Raji (cell line): ENCODE data around the gene ABCA8.

Source experiments
- POLR2A ChIP-seq: IDR thresholded peaks from 2 replicates; pipeline ENCODE4 v1.6.1; 2011; ENCODE audit warnings: low read depth, low read length, control low read depth; ENCODE audit not compliant: insufficient read depth

The ABCA8 gene

DNA sequence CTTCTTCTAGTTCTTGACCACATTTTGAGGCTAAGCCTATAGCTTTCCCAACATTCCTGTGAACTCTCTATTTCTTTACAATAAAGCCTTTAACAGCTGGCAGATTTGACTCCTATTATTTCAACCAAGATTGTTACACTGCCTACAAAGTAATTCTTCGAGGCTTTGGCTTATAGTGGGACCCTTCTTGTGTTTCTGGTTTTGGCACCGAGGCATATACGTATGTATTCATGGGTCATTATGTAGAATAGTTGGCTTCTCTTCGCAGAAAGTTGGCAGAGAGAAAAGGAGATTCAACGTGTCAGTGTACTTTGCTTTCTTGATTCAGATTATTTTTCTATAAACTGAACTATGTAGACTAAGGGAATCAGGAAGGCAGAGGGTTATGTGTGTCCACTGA lies 102.2 kb downstream of the ABCA8 start:
- no peak for TF ChIP-seq POLR2A

GRCh38 chr17:68851890-68852289 lies 103.3 kb downstream of the ABCA8 start:
- TF ChIP-seq POLR2A = no peak

- TF ChIP-seq POLR2A = no peak
Measured at GRCh38 chr17:68850749-68851510, 104.3 kb downstream of the ABCA8 start.

GRCh38 chr17:68849673-68850610 lies 105.2 kb downstream of the ABCA8 start:
- no peak for TF ChIP-seq POLR2A

DNA sequence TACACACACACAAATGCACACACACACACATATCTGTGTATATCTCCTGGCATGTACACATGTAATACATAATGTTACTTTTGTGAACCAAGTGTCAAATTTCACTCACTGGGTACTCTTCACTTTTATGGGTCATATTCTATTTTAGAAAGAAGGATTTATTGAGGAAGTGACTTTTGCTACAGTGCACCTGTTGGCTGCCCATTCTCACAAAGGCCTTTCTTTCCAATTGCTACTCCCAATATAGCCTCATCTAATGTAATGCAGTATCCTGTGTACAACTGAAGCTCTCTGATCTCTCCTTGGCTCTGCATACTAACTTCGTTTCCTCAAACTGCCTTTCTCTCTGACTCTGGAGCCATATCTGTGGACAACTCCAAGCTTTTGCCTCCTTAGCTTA lies 107.5 kb downstream of the ABCA8 start:
- no peak for TF ChIP-seq POLR2A

DNA sequence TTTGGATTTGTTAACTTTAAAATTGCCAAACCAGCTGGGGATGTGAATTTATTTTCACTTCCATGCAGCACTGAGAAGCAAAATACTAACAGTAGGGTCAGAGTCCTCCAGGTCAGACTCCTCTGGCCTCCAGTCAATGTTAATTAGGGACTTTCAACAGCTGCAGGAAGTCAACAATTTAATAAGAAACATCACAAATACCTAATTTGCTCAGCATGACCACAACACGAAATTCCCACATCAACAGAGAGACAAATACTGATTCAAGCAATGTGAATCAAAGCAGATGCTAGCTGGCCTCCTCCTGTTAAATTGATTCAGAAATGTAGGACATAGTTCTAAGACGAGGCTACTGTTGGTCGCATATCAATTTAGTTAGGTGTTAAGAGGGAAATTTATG lies 111.7 kb downstream of the ABCA8 start:
- no peak for TF ChIP-seq POLR2A

DNA sequence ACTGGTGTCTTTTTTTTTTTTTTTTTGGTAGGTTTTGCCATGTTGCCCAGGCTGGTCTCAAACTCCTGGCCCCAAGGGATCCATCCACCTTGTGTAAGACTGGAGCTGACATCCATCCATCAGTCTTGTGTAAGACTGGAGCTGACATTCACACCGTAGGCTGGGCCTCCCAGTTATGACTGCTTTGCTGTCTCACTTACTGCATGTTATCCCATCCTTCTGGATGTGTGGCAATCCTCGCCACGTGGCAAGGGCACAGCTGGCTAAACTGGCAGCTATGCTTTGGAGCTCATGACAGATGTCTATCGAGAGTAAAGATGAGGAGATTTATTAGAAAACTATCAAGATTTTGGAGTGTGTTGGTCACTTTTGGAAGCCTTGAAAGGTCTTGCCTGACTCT lies 115.1 kb downstream of the ABCA8 start:
- TF ChIP-seq POLR2A = no peak

DNA sequence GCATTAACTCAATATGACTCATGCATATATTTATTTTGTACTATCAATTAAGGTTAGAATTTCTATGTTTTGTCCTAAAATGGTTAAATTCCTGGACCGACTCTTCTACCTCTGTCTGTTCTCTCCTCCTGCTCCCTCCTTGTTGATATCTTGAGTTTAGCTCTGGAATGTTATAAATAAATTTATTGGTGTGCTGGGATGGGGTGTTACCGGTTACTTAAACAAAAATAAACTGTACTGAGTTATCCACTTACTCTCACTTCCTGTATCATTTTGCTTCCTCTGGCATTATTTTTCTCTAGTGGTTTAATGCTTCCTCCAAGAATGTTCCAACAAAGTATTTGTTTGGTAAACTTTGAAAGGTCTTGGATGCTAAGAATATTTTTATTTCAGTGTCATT lies 120.1 kb downstream of the ABCA8 start:
- TF ChIP-seq POLR2A = no peak

DNA sequence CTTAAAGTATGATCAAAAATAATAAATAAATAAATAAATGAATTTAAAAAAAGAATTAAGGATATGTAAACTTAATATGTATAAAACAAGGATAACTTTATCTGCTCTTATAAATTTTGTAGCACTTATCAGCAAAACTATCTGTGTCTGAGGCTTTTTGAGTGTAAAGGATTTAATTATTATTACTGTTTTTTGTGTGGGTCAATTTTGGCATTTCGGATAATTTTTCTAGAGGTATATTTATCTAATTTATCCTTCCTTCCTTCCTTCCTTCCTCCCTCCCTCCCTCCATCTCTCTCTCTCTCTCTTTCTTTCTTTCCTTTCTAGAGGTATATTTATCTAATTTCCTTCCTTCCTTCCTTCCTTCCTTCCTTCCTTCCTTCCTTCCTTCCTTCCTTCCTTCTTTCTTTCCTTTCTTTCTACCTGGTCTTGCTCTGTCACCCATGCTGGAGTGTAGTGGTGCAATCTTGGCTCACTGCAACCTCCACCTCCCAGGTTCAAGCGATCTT lies 120.8 kb downstream of the ABCA8 start:
- no peak for TF ChIP-seq POLR2A

GRCh38 chr17:68832109-68832802 lies 122.9 kb downstream of the ABCA8 start:
- no peak for TF ChIP-seq POLR2A

DNA sequence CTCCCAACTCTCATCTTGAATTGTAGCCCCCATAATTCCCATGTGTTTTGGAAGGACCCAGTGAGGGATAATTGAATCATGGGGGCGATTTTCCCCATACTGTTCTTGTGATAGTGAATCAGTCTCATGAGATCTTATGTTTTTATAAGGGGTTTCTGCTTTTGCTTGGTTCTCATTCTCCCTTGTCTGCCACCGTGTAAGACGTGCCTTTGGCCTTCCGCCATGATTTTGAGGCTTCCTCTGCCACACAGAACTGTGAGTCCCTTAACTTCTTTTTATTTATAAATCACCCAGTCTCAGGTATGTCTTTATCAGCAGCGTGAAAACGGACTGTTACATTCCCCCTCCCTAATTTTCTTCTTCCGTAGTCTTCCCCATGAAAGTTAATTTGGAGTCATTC lies 124.0 kb downstream of the ABCA8 start:
- no peak for TF ChIP-seq POLR2A

DNA sequence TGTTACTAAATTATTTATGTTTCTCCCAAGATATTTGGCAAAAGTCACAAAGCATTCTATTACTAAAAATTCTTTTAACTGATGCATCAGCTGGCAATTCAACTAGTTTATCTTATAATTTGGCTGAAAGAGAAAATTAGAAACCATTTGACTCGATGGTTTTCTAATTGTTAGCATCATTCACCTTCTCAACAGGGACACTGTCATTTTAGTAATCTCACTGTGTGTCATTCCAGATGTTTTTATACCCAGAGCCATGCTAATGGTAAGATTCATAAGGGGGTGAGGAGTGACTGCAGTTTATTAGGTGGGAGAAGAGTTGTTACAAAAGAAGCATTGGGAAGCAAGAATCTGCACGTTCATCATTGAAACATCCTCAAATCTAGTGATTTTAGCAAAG lies 124.9 kb downstream of the ABCA8 start:
- no peak for TF ChIP-seq POLR2A

- no peak for TF ChIP-seq POLR2A
Measured at GRCh38 chr17:68829211-68829610, 126.0 kb downstream of the ABCA8 start.

DNA sequence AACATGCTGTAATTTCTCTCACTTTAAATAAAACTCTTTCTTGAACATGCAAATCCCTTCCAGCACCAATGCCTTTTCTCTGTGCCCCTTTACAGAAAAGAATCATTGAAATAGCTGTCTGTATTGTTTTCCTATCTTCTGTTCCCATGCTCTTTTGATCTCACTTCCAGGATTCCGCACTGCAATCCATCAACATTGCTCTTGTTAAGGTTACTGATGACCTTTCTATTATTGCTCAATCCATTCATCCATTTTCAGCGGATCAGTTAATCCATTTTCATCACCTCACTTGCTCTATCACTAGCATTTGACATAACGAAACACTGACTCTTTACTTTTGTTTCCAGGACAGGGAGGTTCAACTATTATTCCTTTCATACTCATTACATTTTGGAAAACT lies 130.5 kb downstream of the ABCA8 start:
- no peak for TF ChIP-seq POLR2A

GRCh38 chr17:68822719-68823289 lies 132.4 kb downstream of the ABCA8 start:
- TF ChIP-seq POLR2A = no peak
